HG03439 (cell line): ENCODE data around the gene OR1L4.

Experiments used
- ATAC-seq: cut with Tn5 transposase; IDR thresholded peaks from one replicate; pipeline ENCODE4 v1.9.1; 2021; ENCODE audit warnings: mild to moderate bottlenecking, moderate library complexity; ENCODE audit not compliant: unreplicated experiment

The OR1L4 gene, protein sequence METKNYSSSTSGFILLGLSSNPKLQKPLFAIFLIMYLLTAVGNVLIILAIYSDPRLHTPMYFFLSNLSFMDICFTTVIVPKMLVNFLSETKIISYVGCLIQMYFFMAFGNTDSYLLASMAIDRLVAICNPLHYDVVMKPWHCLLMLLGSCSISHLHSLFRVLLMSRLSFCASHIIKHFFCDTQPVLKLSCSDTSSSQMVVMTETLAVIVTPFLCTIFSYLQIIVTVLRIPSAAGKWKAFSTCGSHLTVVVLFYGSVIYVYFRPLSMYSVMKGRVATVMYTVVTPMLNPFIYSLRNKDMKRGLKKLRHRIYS

DNA sequence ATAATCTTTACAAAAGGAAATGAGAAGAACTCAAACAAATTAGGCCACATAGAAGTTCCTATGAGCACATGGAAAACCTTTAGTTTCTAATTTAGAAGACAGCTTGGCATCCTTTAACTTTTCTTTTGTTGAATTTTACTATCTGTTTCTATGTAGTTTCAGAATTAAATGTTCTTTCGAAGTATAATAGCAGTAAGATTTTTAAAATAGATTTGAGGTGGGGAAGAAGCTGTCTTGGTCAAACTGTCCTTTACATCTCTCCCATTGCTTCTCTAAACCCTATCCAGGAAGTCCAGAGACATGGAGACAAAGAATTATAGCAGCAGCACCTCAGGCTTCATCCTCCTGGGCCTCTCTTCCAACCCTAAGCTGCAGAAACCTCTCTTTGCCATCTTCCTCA, at the start of gene OR1L4:
OR1L4 (plus strand) TSS at position 301 of the 400 bp plus-strand sequence; CDS start at position 301, 0 bp downstream.
- no peak for ATAC-seq

DNA sequence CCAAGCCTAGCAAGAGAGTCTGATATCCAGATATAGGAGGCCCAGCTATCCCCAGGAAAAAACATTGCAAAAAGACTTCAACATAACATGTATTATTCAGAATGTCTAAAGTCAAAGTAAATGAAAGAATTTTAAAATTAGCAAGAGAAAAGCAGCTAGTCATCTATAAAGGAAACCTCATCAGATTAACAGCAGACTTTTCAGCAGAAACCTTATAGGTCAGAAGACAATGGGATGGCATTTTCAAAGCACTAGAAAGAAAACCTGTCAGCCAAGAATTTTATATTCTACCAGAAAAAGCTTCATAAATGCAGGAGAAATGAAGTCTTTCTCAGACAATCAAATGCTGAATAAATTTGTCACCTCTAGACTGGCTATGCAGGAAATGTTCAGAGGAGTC, 38.9 kb upstream of the OR1L4 start:
- no peak for ATAC-seq

DNA sequence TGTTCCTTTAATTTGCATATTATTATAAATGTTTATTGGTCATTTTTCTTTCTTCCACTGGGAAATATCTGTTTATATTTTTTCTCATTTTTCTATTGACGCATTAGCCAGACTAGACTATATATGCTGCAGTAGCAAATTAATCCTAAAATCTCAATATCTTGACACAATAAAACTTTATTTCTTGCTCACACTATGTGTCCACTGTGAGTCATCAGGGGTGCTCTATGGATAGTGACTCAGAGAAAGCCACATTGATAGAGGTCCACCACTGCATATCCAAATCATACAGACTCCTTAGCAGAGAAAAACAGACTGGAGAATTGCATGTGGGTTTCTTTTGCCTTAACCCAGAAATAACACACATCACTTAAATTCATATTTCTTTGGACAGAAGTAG, 28.1 kb upstream of the OR1L4 start:
- ATAC-seq = no peak

DNA sequence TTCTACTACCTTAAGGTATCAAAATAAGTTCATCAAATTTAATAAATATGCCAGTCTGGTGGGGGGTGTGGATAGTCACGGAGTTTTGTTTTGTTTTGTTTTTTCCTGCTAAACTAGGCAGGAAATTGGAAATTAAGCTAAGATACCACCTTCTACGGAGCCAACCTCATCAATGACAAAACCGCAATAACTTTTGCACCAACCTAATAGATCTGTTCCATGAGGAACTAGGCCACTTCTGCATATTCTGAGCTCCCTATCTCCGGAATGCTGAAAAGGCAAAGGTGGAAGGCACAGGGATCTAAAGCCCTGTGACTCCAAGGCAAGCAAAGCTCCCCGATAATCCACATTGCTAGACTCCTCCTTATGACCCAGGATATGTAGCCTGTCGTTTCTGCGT, 5.8 kb upstream of the OR1L4 start:
- no peak for ATAC-seq

DNA sequence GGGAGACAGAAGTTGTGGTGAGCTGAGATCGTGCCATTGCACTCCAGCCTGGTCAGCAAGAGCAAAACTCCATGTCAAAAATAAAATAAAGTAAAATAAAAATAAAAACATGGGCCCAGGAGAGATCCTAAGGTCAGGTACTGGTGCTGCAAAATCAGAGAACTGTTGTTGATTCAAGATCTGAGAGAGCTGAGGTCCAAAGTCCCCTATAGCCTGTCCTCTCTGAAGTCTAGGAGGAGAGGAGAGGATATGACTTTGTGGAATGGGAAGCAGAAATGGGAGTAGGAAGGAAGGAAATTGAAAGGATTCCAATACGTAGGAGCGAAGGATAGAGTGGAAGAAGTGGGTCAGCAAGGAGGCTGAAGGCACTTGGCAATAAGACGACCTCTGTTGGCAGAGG, 4.6 kb upstream of the OR1L4 start:
- no peak for ATAC-seq

DNA sequence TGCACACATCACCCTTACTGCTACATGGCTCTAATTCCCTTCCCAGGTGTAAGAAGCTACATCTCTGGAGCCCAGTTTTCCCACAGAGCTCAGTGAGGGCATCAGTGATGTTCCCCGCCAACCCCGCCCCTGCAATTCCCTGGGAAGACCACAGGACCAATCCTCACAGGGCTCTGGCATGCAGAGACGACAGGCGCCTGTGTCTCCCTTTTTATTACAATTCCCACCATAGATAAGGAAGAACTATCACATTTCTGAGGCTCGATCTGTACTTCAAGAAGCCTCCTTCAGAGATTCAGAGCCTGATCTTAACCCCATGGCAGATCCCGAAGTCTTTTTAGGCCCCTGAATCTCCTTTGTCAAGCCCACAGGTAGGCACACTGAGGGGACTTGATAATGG, 18.2 kb downstream of the OR1L4 start, which contains the start of gene OR1L6:
OR1L6 (plus strand) TSS at position 301 of the 400 bp plus-strand sequence. CDS start 7,545 bp downstream, outside the sequence.
- ATAC-seq = no peak

DNA sequence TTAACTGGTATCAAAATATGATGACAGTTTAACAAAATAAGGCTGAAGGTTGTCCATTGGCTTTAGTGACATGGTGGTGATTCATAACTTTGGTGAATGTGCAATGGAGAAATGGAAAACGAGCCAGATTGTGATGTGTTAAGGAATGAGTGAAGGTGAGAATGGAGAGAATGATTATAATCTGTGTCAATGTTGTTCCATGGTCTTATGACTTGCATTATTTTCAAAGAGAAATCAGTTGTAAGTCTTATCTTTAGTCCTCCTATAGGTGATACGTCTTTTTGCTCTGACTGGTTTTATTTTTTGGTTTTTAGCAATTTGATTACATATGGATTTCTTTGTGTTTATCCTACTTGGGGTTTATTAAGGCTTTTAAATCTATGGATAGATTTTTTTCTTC, 31.0 kb downstream of the OR1L4 start:
- no peak for ATAC-seq

DNA sequence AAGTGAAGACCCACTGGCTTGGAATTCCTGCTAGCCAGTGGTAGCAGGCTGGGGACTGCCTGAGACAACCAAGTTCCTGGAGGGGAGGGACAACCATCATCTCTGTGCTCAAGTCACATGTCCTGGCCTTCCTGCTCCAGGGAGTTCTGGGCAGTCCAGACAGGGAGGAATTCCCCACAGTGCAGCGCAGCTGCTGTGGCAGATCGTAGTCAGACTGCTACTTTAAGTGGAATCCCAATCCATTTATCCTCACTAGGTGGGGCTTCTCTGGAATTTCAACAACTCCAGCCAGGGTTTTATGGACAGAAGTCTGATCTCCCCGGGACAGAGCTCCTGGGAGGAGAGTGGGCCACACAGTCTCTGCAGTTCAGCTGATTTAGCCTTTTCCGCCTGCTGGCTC, 44.0 kb downstream of the OR1L4 start:
- no peak for ATAC-seq
